ENCODE measurements around the gene HNRNPH1.

Gene HNRNPH1

DNA sequence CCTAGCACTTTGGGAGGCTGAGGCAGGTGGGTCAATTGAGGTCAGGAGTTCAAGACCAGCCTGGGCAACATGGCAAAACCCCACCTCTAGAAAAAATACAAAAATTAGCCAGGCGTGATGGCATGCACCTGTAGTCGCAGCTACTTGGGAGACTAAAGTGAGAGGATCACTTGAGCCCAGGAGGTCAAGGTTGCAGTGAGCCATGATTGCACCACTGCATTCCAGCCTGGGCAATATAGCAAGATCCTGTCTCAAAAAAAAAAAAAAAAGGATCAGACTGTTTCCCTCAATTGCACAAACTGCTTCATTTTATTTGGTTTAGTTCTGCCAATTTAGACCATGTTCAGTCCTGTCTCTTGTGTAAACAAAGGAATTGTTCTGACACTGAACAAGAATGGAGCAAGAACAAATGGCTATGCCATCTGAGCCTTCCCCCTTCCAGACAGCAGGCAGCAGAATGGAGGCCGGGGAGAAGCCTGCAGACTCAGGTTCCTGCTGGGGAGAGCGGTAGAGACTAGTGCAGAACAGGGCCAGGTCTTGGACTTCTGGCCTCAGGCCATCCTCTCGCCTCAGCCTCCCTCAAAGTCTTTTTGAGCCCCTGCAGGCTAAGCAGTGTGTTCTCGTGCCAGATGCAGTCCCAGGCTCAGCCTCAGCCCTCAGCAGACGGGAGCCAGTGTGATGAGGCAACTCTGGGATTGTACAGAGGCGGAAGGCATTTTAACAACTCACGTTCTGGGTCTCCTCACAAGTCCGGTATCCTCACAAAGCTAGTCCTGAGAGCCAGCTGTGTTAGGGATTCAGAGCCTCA is 18.2 kb downstream of the HNRNPH1 start:
- no peak for DNase-seq (ENCODE audit: low read depth)

DNA sequence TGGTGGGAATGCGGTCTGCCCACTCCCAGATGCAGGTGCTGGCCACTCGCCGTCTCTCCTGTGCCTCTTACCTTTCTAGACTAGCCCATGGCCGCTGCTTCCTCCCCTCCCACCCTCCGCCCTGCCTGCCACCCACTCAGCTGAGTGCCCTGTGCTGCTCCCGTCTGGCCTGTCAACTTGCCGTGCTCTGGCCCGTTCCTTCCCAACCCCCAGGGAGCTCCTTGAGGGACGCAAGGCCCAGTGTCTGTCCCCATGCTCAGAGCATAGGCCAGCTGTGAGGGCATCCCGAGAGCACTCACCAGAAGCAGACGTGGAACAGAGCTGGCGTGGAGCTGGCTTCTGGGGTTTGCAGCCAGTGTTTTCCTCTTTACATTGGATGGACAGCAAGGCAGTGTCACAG is 20.2 kb downstream of the HNRNPH1 start:
- DNase-seq (ENCODE audit: low read depth): no peak

DNA sequence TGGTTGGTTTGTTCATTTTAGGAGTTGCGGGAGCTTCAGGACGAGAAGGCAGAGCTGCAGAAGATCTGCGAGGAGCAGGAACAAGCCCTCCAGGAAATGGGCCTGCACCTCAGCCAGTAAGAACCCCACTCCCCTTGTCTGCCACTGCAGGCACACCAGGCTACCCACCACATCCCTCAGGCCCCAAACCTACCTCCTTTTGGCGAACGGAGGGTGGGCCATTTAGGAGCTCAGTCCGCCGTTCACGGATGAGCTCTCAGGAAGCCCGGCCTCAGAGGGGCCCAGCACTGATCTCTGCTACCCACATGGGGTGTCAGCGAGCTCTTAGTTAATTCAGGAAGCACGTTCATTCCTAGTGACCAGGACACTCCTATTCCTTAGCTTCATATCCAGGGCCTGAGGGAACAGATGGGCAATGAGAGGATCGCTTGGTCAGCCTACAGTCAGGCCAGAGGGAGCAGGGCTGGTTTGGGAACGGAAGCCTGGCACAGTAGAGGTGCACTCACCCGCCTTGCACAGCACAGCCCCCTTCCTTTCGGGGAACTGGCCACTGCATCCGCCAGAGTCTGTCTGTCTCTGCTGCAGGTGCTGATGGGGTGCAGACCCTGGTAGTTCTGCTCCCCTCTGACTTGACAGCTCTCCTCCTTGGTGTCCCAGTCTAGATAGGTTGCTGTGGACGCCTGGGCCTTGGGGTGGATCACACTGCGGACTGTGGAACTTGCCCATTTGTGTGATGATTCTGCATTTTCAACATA is 21.4 kb downstream of the HNRNPH1 start:
- no peak for DNase-seq (ENCODE audit: low read depth)

DNA sequence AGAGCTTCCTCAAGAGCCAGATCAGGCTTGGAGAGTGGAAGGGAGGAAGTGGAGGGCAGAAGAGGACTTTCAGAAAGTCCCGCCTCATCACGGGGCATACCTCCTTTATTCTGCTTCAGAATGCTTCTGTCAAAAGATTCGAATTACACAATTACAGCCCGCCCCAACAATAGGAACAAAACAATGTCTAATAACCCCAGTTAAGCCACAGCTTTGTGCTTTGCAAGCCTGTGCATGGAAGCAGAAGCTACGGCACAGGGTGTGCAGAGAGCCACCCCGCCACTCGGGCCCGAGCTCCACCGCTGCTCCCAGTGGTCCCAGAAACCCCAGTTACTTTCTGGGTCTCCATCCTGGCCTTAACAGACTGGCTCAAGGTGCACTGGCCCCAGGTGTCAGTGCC is 23.5 kb downstream of the HNRNPH1 start:
- DNase-seq (ENCODE audit: low read depth): no peak

DNA sequence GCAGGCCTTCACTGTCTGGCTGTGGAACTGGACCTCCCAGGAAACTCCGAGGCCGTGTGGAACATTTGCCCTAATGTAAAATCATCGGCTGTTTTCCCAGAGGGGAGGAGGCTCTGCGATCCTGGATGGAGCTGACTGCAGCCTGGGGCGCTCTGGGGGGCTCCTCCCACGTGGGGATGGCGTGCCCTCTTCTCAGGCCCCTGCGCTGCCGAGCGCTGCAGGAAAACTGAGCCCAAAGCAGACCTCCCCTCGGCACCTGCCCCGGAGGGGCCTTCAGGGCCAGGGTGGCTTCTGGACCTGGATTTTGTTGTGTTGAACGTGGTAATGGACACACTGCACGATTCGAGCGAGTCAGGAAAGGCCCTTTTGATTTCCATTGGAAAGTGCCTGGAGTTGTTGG is 23.9 kb downstream of the HNRNPH1 start:
- DNase-seq (ENCODE audit: low read depth): no peak

DNA sequence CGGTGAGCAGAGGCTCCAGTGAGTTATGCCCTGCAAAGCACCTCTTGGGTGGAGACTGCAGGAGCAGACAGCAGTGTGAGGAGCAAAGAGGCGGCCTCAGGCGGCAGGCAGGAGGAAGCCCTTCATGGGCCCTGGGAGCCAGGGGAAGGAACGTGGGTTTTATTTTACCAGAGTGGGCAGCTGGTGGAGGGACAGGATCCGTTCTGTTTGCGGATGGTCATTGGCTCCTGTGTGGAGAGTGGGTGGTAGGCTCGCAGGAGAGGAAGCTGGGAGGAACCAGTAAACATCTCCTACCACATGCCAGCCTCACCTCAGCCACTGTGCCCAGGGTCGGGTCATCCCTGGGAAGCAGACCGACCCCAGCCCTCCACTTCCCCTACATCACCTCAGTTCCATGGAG is 24.4 kb downstream of the HNRNPH1 start:
- DNase-seq (ENCODE audit: low read depth): no peak

DNA sequence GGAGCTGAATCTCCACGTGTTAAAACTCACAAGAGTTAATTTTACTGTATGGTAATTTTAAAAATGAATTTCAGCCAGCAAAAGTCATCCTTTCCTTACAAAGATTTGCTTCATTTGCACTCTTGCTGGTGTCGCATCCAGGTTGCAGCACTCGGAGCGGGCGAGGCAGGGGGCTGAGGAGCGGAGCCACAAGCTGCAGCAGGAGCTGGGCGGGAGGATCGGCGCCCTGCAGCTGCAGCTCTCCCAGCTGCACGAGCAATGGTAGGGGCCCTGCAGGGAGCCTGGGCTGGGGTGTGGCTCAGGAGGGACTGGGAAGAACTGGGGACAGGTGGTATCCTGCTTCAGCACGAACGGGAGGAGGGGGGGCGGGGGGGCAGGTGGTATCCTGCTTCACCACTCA is 27.1 kb downstream of the HNRNPH1 start:
- no peak for DNase-seq (ENCODE audit: low read depth)

DNA sequence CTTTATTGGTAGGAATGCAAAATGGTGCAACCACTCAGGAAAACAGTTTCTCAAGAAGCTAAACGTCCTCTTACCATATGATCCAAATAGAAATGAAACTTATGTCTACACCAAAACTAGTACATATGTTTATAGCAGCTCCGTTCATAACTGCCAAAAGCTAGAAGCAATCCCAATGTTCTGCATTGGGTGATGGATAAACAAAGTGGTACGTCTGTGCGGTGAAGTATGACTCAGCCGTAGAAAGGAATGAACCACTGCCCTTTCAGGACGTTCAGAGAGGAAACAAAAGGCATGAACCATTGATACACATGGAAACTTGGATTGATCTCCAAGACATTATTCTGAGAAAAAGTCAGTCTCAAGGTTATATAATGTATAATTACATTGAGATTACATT is 27.6 kb downstream of the HNRNPH1 start:
- no peak for DNase-seq (ENCODE audit: low read depth)

DNA sequence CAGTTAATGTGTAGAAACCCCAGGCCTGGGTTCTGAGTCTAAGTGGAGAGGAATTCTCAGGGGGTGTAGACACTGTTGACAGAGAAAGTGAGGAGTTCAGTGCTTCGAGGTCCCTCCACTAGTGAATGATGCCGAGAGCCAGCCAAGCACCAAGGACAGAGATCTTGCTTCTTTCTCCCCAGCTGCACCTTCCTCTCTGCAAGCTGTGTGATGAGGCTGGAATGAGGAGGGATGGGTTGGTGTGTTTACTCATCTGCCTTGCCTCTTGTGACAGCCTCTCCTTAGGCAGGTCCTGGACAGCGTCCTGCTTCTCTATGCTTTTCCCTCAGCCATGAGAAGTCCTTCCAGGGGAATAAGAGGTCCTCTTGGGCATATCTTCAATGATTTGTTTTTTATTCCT is 35.3 kb downstream of the HNRNPH1 start:
- DNase-seq (ENCODE audit: low read depth): no peak

DNA sequence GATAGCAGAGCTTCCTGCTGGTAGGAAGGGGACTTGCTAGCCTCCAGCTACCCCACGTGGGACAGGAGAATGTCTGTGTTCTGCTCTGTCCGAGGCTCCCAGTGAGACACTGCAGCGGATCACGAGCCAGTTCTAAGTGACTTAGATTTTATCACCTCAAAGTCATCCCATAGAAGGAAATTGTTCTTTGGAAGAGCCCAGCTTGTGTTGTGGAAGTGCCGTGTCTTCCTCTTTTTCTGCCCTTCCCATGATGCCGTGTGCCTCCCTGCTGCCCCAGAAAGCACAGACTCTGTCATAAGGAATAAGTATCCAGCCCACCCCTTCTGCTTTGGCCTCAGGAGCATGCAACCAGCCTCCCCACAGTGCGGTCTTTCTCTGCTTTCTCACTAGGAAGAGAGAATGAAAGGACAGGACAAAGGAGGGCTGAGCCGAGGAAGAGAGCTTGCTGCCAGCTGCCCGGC is 37.5 kb downstream of the HNRNPH1 start:
- DNase-seq (ENCODE audit: low read depth): no peak

DNA sequence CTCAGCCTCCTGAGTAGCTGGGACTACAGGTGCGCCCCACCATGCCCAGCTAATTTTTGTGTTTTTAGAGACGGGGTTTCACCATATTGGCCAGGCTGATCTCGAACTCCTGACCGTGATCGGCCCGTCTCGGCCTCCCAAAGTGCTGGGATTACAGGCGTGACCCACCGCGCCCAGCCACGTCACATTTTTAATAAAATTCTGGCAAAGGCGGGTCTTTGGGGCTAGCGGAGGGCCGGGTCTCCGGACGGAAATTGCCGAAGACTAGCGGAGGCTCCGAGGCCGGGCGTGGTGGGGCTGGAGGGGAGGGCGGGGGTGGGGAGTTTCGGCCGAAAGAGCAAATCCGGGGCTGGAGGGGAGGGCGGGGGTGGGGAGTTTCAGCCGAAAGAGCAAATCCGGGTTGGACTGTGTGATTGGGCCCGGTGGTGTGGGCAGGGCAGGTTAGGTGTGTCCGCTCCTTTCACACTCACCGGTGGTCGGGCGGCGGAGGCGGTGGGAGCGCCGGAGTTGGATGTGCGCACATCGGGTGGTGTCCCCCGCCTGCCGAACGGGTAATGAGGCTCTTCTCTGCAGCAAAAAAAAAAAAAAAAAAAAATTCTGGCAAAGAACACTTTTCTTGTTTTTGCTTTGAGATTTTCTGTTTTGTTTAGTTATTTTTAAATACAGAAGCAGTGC is 46.0 kb downstream of the HNRNPH1 start:
- DNase-seq (ENCODE audit: low read depth): no peak

DNA sequence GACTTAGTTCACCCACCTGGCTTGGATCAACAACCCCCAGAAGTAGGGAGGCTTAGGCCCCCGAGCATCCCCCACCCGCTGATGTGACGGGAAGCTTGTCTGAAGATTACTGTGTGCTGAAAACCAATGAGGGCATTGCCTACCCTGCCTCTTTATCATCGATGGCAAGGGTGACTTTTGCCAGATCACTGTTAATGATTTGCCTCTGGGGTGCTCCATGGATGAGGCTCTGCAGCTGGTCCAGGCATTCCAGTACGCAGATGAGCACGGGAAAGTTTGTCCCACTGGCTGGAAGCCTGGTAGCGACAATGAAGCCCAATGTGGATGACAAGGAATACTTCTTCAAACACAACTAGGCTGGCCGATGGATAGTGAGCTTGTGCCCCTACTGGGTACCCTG is 51.1 kb downstream of the HNRNPH1 start:
- DNase-seq (ENCODE audit: low read depth): no peak

DNA sequence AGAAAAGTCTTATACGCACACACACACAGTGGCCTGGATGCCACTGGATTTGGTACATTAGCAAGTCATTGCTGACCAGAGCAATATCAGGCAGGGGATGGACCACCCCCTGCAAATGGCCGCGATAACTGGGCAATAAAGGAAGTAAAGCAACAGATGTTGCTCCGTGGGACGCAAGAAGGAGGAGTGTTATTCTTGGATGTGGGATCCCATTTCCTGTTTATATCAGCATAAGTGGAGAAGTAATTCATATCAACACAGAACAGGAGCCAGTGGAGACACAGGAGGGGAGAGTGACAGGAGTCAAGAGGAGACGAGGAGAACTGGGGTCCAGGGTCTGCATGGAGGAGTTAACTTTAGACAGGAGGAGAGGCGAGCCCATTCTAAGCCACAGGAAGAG is 54.8 kb downstream of the HNRNPH1 start:
- DNase-seq (ENCODE audit: low read depth): no peak

DNA sequence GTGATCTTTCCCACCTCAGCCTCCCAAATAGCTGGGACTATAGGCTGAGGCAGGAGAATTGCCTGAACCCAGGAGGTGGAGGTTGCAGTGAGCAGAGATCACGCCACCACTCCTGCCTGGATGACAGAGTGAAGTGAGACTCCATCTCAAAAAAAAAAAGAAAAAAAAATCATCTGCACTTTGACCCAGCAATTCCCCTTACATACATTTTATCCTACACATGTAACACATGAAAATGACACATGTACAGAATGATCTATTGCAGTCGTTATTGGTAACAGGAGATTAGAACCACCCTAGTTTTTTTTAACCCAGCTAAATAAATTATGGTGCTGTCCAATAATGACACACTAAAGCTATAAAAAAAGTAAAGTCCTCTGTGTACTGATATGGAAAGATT is 58.9 kb downstream of the HNRNPH1 start:
- no peak for DNase-seq (ENCODE audit: low read depth)

All from T-helper 22 cell (primary cell).